ENCODE results near the gene EIF1B. TPM values are rescaled to one million over a fixed set of nuclear protein-coding genes. Genes with fewer than 3 reads are reported as not detected.
A peak's percentile ranks its signal among the peaks of the same experiment; 100 is the strongest.

EIF1B gene
- total and polyA plus RNA-seq, 2 of the 13 experiments (the other 11 are each of a cell fraction or from before 2014, with no cell fraction given): 12.7 to 29.1 TPM

- TF ChIP-seq PTBP1 (IDR thresholded peaks at IDR 0.05; ENCODE audit: low read depth, low read length, poor library complexity, severe bottlenecking) (no peak), ZNF543 (CRISPR knock-in tag; IDR thresholded peaks at IDR 0.05) (no peak; the same call in 1 of the 2 replicates), ZBTB7A (CRISPR knock-in tag; IDR thresholded peaks at IDR 0.05) (no peak), MYNN (CRISPR knock-in tag; IDR thresholded peaks at IDR 0.05; ENCODE audit: low read depth) (no peak), ZNF660 (CRISPR knock-in tag; IDR thresholded peaks at IDR 0.05; ENCODE audit: borderline replicate concordance, low read depth) (no peak), EHMT2 (IDR thresholded peaks at IDR 0.05; ENCODE audit: borderline replicate concordance, low read depth, low read length) (no peak), ZNF562 (CRISPR knock-in tag; IDR thresholded peaks at IDR 0.05; ENCODE audit: borderline replicate concordance) (no peak), SKI (IDR thresholded peaks at IDR 0.05; ENCODE audit: partially characterized antibody) (no peak), ZNF720 (CRISPR knock-in tag; IDR thresholded peaks at IDR 0.05) (no peak), ZNF256 (CRISPR knock-in tag; conservative IDR thresholded peaks at IDR 0.05) (0 out of 2 replicates have a peak, but pooled peaks have one; percentile 33), NCOA1 (CRISPR knock-in tag; IDR thresholded peaks at IDR 0.05) (no peak), HNF1B (CRISPR knock-in tag; IDR thresholded peaks at IDR 0.05) (peak; percentile 59), MTERF4 (CRISPR knock-in tag; IDR thresholded peaks at IDR 0.05) (no peak), MNT (IDR thresholded peaks at IDR 0.05) (no peak), ZNF552 (CRISPR knock-in tag; IDR thresholded peaks at IDR 0.05; ENCODE audit: borderline replicate concordance) (no peak), BCL6 (CRISPR knock-in tag; IDR thresholded peaks at IDR 0.05) (no peak; the same call in 1 of the 2 replicates), ZNF569 (CRISPR knock-in tag; IDR thresholded peaks at IDR 0.05; ENCODE audit: borderline replicate concordance) (no peak), ZNF407 (CRISPR knock-in tag; IDR thresholded peaks at IDR 0.05; ENCODE audit: not compliant biosample characterization) (no peak)
These were observed at the start of gene EIF1B (continued) for GRCh38 chr3:40309418-40309924.

All from HepG2 (cell line).